Mesenchymal stem cell (in vitro differentiated cells and primary cell): ENCODE data around the gene NFE2L2.

Experiments used
- DNase-seq: peaks from one replicate; pipeline ENCODE4 v3.0.0-alpha.2; 2013
- H2AFZ ChIP-seq: one replicate; pipeline ENCODE4 v1.6.1; 2013; ENCODE audit warnings: low read depth, mild to moderate bottlenecking, control low read depth, inconsistent platforms, low read length, moderate library complexity
- H2AK5ac ChIP-seq: 2 replicates; pipeline ENCODE4 v1.6.1; 2013; ENCODE audit warnings: low read length, moderate library complexity, mild to moderate bottlenecking, inconsistent platforms; ENCODE audit not compliant: severe bottlenecking
- H2BK120ac ChIP-seq: one replicate; pipeline ENCODE4 v1.6.1; 2013; ENCODE audit warnings: low read depth, mild to moderate bottlenecking, inconsistent platforms, low read length, moderate library complexity
- H2BK12ac ChIP-seq, 2 experiments: one replicate each; pipeline ENCODE4 v1.6.1; 2013; ENCODE audit warnings: inconsistent platforms in 2 of 2, low read length in 2 of 2, mild to moderate bottlenecking in 2 of 2, moderate library complexity in 2 of 2, control low read depth in 1 of 2
- H2BK15ac ChIP-seq: one replicate; pipeline ENCODE4 v1.6.1; 2013; ENCODE audit warnings: mild to moderate bottlenecking, low read depth, inconsistent platforms; ENCODE audit not compliant: poor library complexity, severe bottlenecking
- H2BK5ac ChIP-seq: 2 replicates; pipeline ENCODE4 v1.6.1; 2013; ENCODE audit warnings: low read depth, mild to moderate bottlenecking, low read length, control low read depth, inconsistent platforms; ENCODE audit not compliant: poor library complexity, severe bottlenecking
- H3K14ac ChIP-seq, 2 experiments: one replicate each; pipeline ENCODE4 v1.6.1; 2013; ENCODE audit warnings: inconsistent platforms in 2 of 2, low read length in 2 of 2, control low read depth in 1 of 2, mild to moderate bottlenecking in 1 of 2, moderate library complexity in 1 of 2
- H3K18ac ChIP-seq, 2 experiments: one replicate each; pipeline ENCODE4 v1.6.1; 2013; ENCODE audit warnings: inconsistent platforms in 2 of 2, low read length in 2 of 2, control low read depth in 1 of 2, low read depth in 1 of 2, mild to moderate bottlenecking in 1 of 2
- H3K23ac ChIP-seq, 2 experiments: one replicate each; pipeline ENCODE4 v1.6.1; 2013; ENCODE audit warnings: inconsistent platforms in 2 of 2, low read length in 2 of 2, mild to moderate bottlenecking in 2 of 2, moderate library complexity in 2 of 2, control low read depth in 1 of 2
- H3K27ac ChIP-seq: 2 replicates; pipeline ENCODE4 v1.5.1; 2013; ENCODE audit warnings: mild to moderate bottlenecking, moderate library complexity, low read length, control low read depth, inconsistent platforms; ENCODE audit not compliant: poor library complexity, severe bottlenecking
- H3K27me3 ChIP-seq, 2 experiments: 2 replicates each; pipeline versions ENCODE4 v1.6.1 to v1.7.0; 2013; ENCODE audit warnings: low read length in 2 of 2, mild to moderate bottlenecking in 2 of 2, moderate library complexity in 2 of 2, control low read depth in 1 of 2, inconsistent platforms in 1 of 2; ENCODE audit not compliant: control insufficient read depth in 1 of 2, insufficient read depth in 1 of 2
- H3K36me3 ChIP-seq, 2 experiments: 2 replicates each; pipeline versions ENCODE4 v1.6.1 to v1.7.0; 2013; ENCODE audit warnings: low read length in 2 of 2, control low read depth in 1 of 2, inconsistent platforms in 1 of 2, low read depth in 1 of 2, mild to moderate bottlenecking in 1 of 2; ENCODE audit not compliant: insufficient read depth in 2 of 2, control insufficient read depth in 1 of 2
- H3K4ac ChIP-seq, 2 experiments: one replicate each; pipeline ENCODE4 v1.6.1; 2013; ENCODE audit warnings: inconsistent platforms in 2 of 2, low read length in 2 of 2, mild to moderate bottlenecking in 2 of 2, moderate library complexity in 2 of 2, control low read depth in 1 of 2, low read depth in 1 of 2
- H3K4me1 ChIP-seq: 2 replicates; pipeline ENCODE4 v1.6.1; 2013; ENCODE audit warnings: low read depth, low read length, control low read depth; ENCODE audit not compliant: control insufficient read depth, insufficient read depth
- H3K4me2 ChIP-seq: 2 replicates; pipeline ENCODE4 v1.6.1; 2013; ENCODE audit warnings: low read length, mild to moderate bottlenecking, inconsistent platforms; ENCODE audit not compliant: poor library complexity, severe bottlenecking
- H3K4me3 ChIP-seq, 2 experiments: 2 replicates each; pipeline versions ENCODE4 v1.5.1 to v1.7.0; 2013; ENCODE audit warnings: low read length in 2 of 2, mild to moderate bottlenecking in 2 of 2, control low read depth in 1 of 2, low read depth in 1 of 2; ENCODE audit not compliant: insufficient read depth in 1 of 2
- H3K79me1 ChIP-seq: replicated peaks from 2 replicates; pipeline ENCODE4 v1.6.1; 2013; ENCODE audit warnings: mild to moderate bottlenecking, control low read depth, low read length, inconsistent platforms; ENCODE audit not compliant: poor library complexity, severe bottlenecking
- H3K9ac ChIP-seq: 2 replicates; pipeline ENCODE4 v1.7.0; 2013; ENCODE audit warnings: mild to moderate bottlenecking, low read length, moderate library complexity
- H3K9me3 ChIP-seq: 2 replicates; pipeline ENCODE4 v1.7.0; 2013; ENCODE audit warnings: mild to moderate bottlenecking, low read length; ENCODE audit not compliant: control insufficient read depth
- H4K8ac ChIP-seq: one replicate; pipeline ENCODE4 v1.6.1; 2013; ENCODE audit warnings: inconsistent platforms, mild to moderate bottlenecking, low read length, moderate library complexity
- H4K91ac ChIP-seq: one replicate; pipeline ENCODE4 v1.6.1; 2013; ENCODE audit warnings: mild to moderate bottlenecking, low read length, inconsistent platforms
- WGBS: methylation state at CpG from one replicate; pipeline ENCODE4 v1.1.7; 2013; ENCODE audit warnings: mixed read lengths; 5-methylcytosine and 5-hydroxymethylcytosine counted together

Gene NFE2L2

GRCh38 chr2:177283906-177284305, 19.4 kb upstream of the NFE2L2 start:
- H3K4me2 ChIP-seq = no peak overlapping the region
- no peaks in the 10 kb centered on the region for H3K27me3 ChIP-seq
- no peak overlapping the region for H2AFZ ChIP-seq
- 100% methylated on average over 2 of the region's 4 CpGs for WGBS
- H3K9ac ChIP-seq = no peak overlapping the region
- no peak overlapping the region for H3K14ac ChIP-seq
- H3K79me1 ChIP-seq = no peaks in the 10 kb centered on the region
- DNase-seq = no peak
- H3K9me3 ChIP-seq = no peaks in the 10 kb centered on the region
- no peak overlapping the region for H2BK5ac ChIP-seq
- H4K91ac ChIP-seq = no peak overlapping the region
- no peak overlapping the region for H2BK15ac ChIP-seq
- no peak overlapping the region for H2BK12ac ChIP-seq
- no peak overlapping the region for H3K27ac ChIP-seq
- no peak overlapping the region for H3K4me3 ChIP-seq
- H3K4ac ChIP-seq = no peak overlapping the region
- H4K8ac ChIP-seq = no peak overlapping the region
- H3K4me1 ChIP-seq = peaks cover 11% of the 10 kb centered on the region
- no peak overlapping the region for H3K18ac ChIP-seq
- H3K36me3 ChIP-seq = no peaks in the 10 kb centered on the region
- no peak overlapping the region for H3K23ac ChIP-seq
- H2BK120ac ChIP-seq = no peak overlapping the region
- no peak overlapping the region for H2AK5ac ChIP-seq

GRCh38 chr2:177282787-177283572, 18.5 kb upstream of the NFE2L2 start:
- no peak overlapping the region for H2AFZ ChIP-seq
- no peak overlapping the region for H3K4me2 ChIP-seq
- H2BK12ac ChIP-seq = no peak overlapping the region
- no peaks in the 10 kb centered on the region for H3K79me1 ChIP-seq
- H3K4me3 ChIP-seq = no peak overlapping the region
- H3K4ac ChIP-seq = no peak overlapping the region
- peak overlapping the region; percentile 50 for H2AK5ac ChIP-seq
- no peak overlapping the region for H2BK15ac ChIP-seq
- H3K23ac ChIP-seq = no peak overlapping the region
- H3K9ac ChIP-seq = no peak overlapping the region
- H3K36me3 ChIP-seq = no peaks in the 10 kb centered on the region
- no peak overlapping the region for H4K8ac ChIP-seq
- no peak overlapping the region for H3K18ac ChIP-seq
- no peak overlapping the region for H4K91ac ChIP-seq
- H2BK120ac ChIP-seq = no peak overlapping the region
- 96% methylated on average over 5 of the region's 5 CpGs for WGBS
- DNase-seq = no peak
- peak overlapping the region; percentile 69 for H3K27ac ChIP-seq
- H3K14ac ChIP-seq = no peak overlapping the region
- no peaks in the 10 kb centered on the region for H3K9me3 ChIP-seq
- H2BK5ac ChIP-seq = no peak overlapping the region
- H3K27me3 ChIP-seq = no peaks in the 10 kb centered on the region
- peaks cover 11% of the 10 kb centered on the region for H3K4me1 ChIP-seq

- WGBS = 67% methylated on average over 3 of the region's 3 CpGs
- no peaks in the 10 kb centered on the region for H3K27me3 ChIP-seq
- H3K9ac ChIP-seq = no peak overlapping the region
- no peak overlapping the region for H2AFZ ChIP-seq
- DNase-seq = peak; percentile 10
- H3K4ac ChIP-seq = no peak overlapping the region
- no peak overlapping the region for H4K91ac ChIP-seq
- peak overlapping the region in 1 of 2 experiments; percentile 11 for H3K18ac ChIP-seq
- H3K4me3 ChIP-seq = no peak overlapping the region
- peak overlapping the region; percentile 69 for H3K27ac ChIP-seq
- peak overlapping the region; percentile 36 for H3K4me2 ChIP-seq
- H3K14ac ChIP-seq = no peak overlapping the region
- no peak overlapping the region for H3K23ac ChIP-seq
- no peak overlapping the region for H4K8ac ChIP-seq
- H3K79me1 ChIP-seq = no peaks in the 10 kb centered on the region
- peaks cover 11% of the 10 kb centered on the region for H3K4me1 ChIP-seq
- H2AK5ac ChIP-seq = peak overlapping the region; percentile 87
- H2BK5ac ChIP-seq = no peak overlapping the region
- no peak overlapping the region for H2BK120ac ChIP-seq
- no peak overlapping the region for H2BK12ac ChIP-seq
- H3K36me3 ChIP-seq = no peaks in the 10 kb centered on the region
- no peaks in the 10 kb centered on the region for H3K9me3 ChIP-seq
- H2BK15ac ChIP-seq = no peak overlapping the region
Measured at GRCh38 chr2:177282181-177282641, 17.7 kb upstream of the NFE2L2 start.

- H2BK120ac ChIP-seq = no peak overlapping the region
- peak overlapping the region; percentile 87 for H2AK5ac ChIP-seq
- no peak overlapping the region for H4K8ac ChIP-seq
- H4K91ac ChIP-seq = no peak overlapping the region
- peak overlapping the region; percentile 66 for H2BK5ac ChIP-seq
- no peak overlapping the region for H3K14ac ChIP-seq
- no peaks in the 10 kb centered on the region for H3K79me1 ChIP-seq
- H3K36me3 ChIP-seq = no peaks in the 10 kb centered on the region
- no peak for DNase-seq
- peak overlapping the region in 1 of 2 experiments; percentile 11 for H3K18ac ChIP-seq
- no peak overlapping the region for H3K9ac ChIP-seq
- no peak overlapping the region for H2BK15ac ChIP-seq
- no peaks in the 10 kb centered on the region for H3K27me3 ChIP-seq
- peaks cover 11% of the 10 kb centered on the region for H3K4me1 ChIP-seq
- H3K9me3 ChIP-seq = no peaks in the 10 kb centered on the region
- no peak overlapping the region for H3K4me3 ChIP-seq
- H3K23ac ChIP-seq = no peak overlapping the region
- peak overlapping the region; percentile 36 for H3K4me2 ChIP-seq
- no peak overlapping the region for H2AFZ ChIP-seq
- peak overlapping the region; percentile 69 for H3K27ac ChIP-seq
- H3K4ac ChIP-seq = no peak overlapping the region
- H2BK12ac ChIP-seq = no peak overlapping the region
- WGBS = 97% methylated on average over 6 of the region's 6 CpGs
Measured at GRCh38 chr2:177281400-177282180, 17.1 kb upstream of the NFE2L2 start.
